ENCODE results near the gene ALK.

ALK gene

GRCh38 chr2:29347774-29348461 lies 573.5 kb downstream of the ALK start:
- TF ChIP-seq, protein P1, sequence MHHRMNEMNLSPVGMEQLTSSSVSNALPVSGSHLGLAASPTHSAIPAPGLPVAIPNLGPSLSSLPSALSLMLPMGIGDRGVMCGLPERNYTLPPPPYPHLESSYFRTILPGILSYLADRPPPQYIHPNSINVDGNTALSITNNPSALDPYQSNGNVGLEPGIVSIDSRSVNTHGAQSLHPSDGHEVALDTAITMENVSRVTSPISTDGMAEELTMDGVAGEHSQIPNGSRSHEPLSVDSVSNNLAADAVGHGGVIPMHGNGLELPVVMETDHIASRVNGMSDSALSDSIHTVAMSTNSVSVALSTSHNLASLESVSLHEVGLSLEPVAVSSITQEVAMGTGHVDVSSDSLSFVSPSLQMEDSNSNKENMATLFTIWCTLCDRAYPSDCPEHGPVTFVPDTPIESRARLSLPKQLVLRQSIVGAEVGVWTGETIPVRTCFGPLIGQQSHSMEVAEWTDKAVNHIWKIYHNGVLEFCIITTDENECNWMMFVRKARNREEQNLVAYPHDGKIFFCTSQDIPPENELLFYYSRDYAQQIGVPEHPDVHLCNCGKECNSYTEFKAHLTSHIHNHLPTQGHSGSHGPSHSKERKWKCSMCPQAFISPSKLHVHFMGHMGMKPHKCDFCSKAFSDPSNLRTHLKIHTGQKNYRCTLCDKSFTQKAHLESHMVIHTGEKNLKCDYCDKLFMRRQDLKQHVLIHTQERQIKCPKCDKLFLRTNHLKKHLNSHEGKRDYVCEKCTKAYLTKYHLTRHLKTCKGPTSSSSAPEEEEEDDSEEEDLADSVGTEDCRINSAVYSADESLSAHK (tag by site-specific recombination; IDR thresholded peaks at IDR 0.05): no peak
- no peak for TF ChIP-seq MZF1 (tag by site-specific recombination; IDR thresholded peaks at IDR 0.05; ENCODE audit: borderline replicate concordance)
- no peak for TF ChIP-seq ZNF157 (tag by site-specific recombination; IDR thresholded peaks at IDR 0.05)
- TF ChIP-seq ZNF571 (tag by site-specific recombination; IDR thresholded peaks at IDR 0.05): no peak
- TF ChIP-seq ZNF391 (tag by site-specific recombination; IDR thresholded peaks at IDR 0.05; ENCODE audit: borderline replicate concordance, low read depth): no peak
- no peak for TF ChIP-seq YY2 (tag by site-specific recombination; IDR thresholded peaks at IDR 0.05)
- TF ChIP-seq ZNF548 (tag by site-specific recombination; IDR thresholded peaks at IDR 0.05): no peak
- TF ChIP-seq ZNF16 (tag by site-specific recombination; IDR thresholded peaks at IDR 0.05; ENCODE audit: low read depth): no peak
- TF ChIP-seq, protein P2, sequence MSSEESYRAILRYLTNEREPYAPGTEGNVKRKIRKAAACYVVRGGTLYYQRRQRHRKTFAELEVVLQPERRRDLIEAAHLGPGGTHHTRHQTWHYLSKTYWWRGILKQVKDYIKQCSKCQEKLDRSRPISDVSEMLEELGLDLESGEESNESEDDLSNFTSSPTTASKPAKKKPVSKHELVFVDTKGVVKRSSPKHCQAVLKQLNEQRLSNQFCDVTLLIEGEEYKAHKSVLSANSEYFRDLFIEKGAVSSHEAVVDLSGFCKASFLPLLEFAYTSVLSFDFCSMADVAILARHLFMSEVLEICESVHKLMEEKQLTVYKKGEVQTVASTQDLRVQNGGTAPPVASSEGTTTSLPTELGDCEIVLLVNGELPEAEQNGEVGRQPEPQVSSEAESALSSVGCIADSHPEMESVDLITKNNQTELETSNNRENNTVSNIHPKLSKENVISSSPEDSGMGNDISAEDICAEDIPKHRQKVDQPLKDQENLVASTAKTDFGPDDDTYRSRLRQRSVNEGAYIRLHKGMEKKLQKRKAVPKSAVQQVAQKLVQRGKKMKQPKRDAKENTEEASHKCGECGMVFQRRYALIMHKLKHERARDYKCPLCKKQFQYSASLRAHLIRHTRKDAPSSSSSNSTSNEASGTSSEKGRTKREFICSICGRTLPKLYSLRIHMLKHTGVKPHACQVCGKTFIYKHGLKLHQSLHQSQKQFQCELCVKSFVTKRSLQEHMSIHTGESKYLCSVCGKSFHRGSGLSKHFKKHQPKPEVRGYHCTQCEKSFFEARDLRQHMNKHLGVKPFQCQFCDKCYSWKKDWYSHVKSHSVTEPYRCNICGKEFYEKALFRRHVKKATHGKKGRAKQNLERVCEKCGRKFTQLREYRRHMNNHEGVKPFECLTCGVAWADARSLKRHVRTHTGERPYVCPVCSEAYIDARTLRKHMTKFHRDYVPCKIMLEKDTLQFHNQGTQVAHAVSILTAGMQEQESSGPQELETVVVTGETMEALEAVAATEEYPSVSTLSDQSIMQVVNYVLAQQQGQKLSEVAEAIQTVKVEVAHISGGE (tag by site-specific recombination; conservative IDR thresholded peaks at IDR 0.05; ENCODE audit: low read depth): no peak
- no peak for TF ChIP-seq ZNF501 (tag by site-specific recombination; IDR thresholded peaks at IDR 0.05)
- TF ChIP-seq ZNF513 (tag by site-specific recombination; IDR thresholded peaks at IDR 0.05): no peak
- no peak for TF ChIP-seq ZNF416 (tag by site-specific recombination; IDR thresholded peaks at IDR 0.05)
- TF ChIP-seq ZNF670 (tag by site-specific recombination; IDR thresholded peaks at IDR 0.05; ENCODE audit: low read depth): no peak
- no peak for TF ChIP-seq ZBTB26 (tag by site-specific recombination; optimal IDR thresholded peaks at IDR 0.05)
- no peaks in the 10 kb centered on the region for H3K9me3 ChIP-seq (ENCODE audit: control insufficient read depth, insufficient read depth, low read depth, low read length)
- H3K4me1 ChIP-seq (ENCODE audit: control insufficient read depth, insufficient read depth, low read length): no peaks in the 10 kb centered on the region
- no peaks in the 10 kb centered on the region for H3K36me3 ChIP-seq (ENCODE audit: control insufficient read depth in 2 of 2, insufficient read depth in 1 of 2, low read length in 2 of 2)
- ChIA-PET POLR2A (no interaction called here), CTCF (interaction anchor here (0.6 kb wide), 2 partner anchors 28 to 39 kb away, joined by 3 to 4 read pairs; no protein-coding TSS in a partner anchor)
- no peak overlapping the region for H3K27ac ChIP-seq (ENCODE audit: extremely low read depth, low read depth, low read length)
- no peak overlapping the region for H3K4me3 ChIP-seq (ENCODE audit: low read depth, low read length)

DNA sequence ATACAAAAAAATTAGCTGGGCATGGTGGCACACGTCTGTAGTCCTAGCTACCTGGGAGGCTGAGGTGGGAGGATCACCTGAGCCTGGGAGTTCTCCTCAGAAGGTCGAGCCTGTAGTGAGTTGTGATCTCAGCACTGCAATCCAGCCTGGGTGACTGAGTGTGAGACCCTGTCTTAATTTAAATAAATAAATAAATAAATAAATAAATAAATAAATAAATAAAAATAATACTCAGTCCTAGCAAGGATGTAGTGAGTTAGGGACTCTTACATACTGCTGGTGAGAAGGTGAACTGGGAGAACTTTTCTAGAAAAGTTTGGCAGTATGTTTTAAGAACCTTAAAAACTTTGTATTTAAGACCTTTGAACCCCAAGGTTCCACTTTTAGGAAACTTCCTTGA lies 576.1 kb downstream of the ALK start:
- Histone ChIP-seq H3K4me1 (ENCODE audit: control insufficient read depth, insufficient read depth, low read length) (no peaks in the 10 kb centered on the region), H3K9me3 (ENCODE audit: control insufficient read depth, insufficient read depth, low read depth, low read length) (no peaks in the 10 kb centered on the region), H3K4me3 (ENCODE audit: low read depth, low read length) (no peak overlapping the region), H3K36me3 (ENCODE audit: control insufficient read depth in 2 of 2, insufficient read depth in 1 of 2, low read length in 2 of 2) (no peaks in the 10 kb centered on the region), H3K27ac (ENCODE audit: extremely low read depth, low read depth, low read length) (no peak overlapping the region)
- ChIA-PET CTCF (no interaction called here), POLR2A (no interaction called here)
- TF ChIP-seq ZNF623 (tag by site-specific recombination; IDR thresholded peaks at IDR 0.05) (peak; percentile 43; the same call in 1 of the 2 replicates), ZNF140 (tag by site-specific recombination; IDR thresholded peaks at IDR 0.05) (peak; percentile 18; the same call in 1 of the 2 replicates), ZNF394 (tag by site-specific recombination; IDR thresholded peaks at IDR 0.05; ENCODE audit: borderline replicate concordance) (peak; percentile 71; the same call in 1 of the 2 replicates)
- TF ChIP-seq, protein P3, sequence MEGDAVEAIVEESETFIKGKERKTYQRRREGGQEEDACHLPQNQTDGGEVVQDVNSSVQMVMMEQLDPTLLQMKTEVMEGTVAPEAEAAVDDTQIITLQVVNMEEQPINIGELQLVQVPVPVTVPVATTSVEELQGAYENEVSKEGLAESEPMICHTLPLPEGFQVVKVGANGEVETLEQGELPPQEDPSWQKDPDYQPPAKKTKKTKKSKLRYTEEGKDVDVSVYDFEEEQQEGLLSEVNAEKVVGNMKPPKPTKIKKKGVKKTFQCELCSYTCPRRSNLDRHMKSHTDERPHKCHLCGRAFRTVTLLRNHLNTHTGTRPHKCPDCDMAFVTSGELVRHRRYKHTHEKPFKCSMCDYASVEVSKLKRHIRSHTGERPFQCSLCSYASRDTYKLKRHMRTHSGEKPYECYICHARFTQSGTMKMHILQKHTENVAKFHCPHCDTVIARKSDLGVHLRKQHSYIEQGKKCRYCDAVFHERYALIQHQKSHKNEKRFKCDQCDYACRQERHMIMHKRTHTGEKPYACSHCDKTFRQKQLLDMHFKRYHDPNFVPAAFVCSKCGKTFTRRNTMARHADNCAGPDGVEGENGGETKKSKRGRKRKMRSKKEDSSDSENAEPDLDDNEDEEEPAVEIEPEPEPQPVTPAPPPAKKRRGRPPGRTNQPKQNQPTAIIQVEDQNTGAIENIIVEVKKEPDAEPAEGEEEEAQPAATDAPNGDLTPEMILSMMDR (tag by site-specific recombination; IDR thresholded peaks at IDR 0.05): no peak

Data from HEK293 (cell line).